Measurements from ENCODE around the gene MPPED2.

The MPPED2 gene

GRCh38 chr11:30404136-30404535, 182.0 kb downstream of the MPPED2 start:
- no peak for DNase-seq

- DNase-seq, result no peak
Measured at GRCh38 chr11:30395751-30396150, 190.4 kb downstream of the MPPED2 start.

- DNase-seq, result no peak
Measured at GRCh38 chr11:30393012-30393411, 193.1 kb downstream of the MPPED2 start.

- DNase-seq, result no peak
Measured at GRCh38 chr11:30392221-30392784, 193.8 kb downstream of the MPPED2 start.

- DNase-seq, result no peak
Measured at GRCh38 chr11:30388957-30389356, 197.2 kb downstream of the MPPED2 start.

- DNase-seq, result no peak
Measured at GRCh38 chr11:30387891-30388861, 198.0 kb downstream of the MPPED2 start.

GRCh38 chr11:30381879-30382278, 204.3 kb downstream of the MPPED2 start:
- no peak for DNase-seq

- DNase-seq, result no peak
Measured at GRCh38 chr11:30380846-30381245, 205.3 kb downstream of the MPPED2 start.

- no peak for DNase-seq
Measured at GRCh38 chr11:30377347-30377746, 208.8 kb downstream of the MPPED2 start.

- DNase-seq, result no peak
Measured at GRCh38 chr11:30370164-30370563, 216.0 kb downstream of the MPPED2 start.

- DNase-seq, result no peak
Measured at GRCh38 chr11:30368394-30368793, 217.8 kb downstream of the MPPED2 start.

- no peak for DNase-seq
Measured at GRCh38 chr11:30365793-30366517, 220.2 kb downstream of the MPPED2 start.

- no peak for DNase-seq
Measured at GRCh38 chr11:30364837-30365482, 221.2 kb downstream of the MPPED2 start.

GRCh38 chr11:30364139-30364836, 221.9 kb downstream of the MPPED2 start:
- no peak for DNase-seq

GRCh38 chr11:30360741-30361140, 225.4 kb downstream of the MPPED2 start:
- DNase-seq, result no peak
